Fibroblast of skin of right biceps (primary cell): Measurements from ENCODE around the gene ZNF182.
"Not testable (repeated sequence)": the region's sequence is repeated elsewhere in the genome, so short reads cannot be mapped to it uniquely, and the experiment has no call there.

Experiments used
- DNase-seq: peaks from one replicate; pipeline ENCODE4 v3.0.0-alpha.2; 2013

ZNF182 gene

GRCh38 chrX:47992669-47993068, 11.1 kb downstream of the ZNF182 start:
- DNase-seq, result no peak

- peak; percentile 17 for DNase-seq
These were observed 11.8 kb downstream of the ZNF182 start for GRCh38 chrX:47992095-47992380.

DNA sequence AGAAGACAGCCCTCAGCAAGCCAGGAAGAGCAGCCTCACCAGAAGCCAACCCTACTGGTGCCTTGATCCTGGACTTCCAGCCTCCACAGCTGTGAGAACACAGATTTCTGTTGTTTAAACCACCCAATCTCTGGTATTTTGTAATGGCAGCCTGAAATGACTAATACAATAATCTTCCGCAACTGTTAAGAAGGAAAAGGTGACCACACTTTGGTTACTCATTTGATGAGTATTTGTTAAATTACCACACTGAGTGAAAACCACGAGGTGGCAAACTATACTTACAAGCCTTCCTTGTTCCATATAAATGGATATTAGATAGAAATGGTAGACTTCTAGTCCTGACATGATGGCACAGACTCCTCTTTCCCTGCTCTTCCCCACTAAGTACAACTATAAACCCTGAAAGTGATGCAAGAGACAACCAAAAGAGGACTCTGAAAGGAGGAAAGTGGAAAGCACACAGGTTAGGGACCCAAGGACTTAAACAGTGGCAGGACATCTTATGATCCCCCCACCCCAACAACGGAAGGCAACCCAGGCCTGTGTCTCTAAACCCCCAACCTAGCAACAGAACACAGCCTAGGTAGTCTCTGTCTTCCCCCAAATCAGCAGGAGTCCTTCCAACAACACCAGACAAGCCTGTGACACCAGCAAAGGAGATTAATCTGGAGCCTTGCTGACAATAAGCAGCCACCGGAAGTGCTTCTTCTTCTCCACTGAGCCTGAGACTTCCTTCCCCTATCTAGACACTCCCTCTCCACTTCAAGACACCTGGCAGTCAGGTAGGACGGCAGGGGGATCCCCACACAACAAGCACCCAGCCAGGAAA, 12.3 kb downstream of the ZNF182 start:
- peak; percentile 70 for DNase-seq

- no peak for DNase-seq
These were observed 27.3 kb downstream of the ZNF182 start for GRCh38 chrX:47976254-47977151.

DNA sequence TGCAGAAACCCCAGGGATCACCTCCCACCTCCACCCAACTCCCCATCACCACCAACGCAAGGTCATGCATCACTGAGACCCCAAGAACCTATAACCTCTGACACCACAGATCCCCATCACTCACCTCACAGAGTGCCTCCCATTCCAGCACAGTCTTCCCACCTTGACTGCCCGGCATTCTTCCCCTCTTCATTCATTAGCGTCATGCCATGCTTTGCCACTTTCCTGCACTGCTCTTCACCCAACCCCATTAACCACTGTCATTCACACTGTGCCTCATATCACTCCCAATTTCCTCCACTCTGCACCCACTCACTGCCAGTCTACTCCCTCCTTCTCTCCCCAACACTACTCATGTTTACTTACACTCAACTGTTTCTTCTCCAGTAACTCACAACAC, 30.6 kb downstream of the ZNF182 start:
- no peak for DNase-seq

DNA sequence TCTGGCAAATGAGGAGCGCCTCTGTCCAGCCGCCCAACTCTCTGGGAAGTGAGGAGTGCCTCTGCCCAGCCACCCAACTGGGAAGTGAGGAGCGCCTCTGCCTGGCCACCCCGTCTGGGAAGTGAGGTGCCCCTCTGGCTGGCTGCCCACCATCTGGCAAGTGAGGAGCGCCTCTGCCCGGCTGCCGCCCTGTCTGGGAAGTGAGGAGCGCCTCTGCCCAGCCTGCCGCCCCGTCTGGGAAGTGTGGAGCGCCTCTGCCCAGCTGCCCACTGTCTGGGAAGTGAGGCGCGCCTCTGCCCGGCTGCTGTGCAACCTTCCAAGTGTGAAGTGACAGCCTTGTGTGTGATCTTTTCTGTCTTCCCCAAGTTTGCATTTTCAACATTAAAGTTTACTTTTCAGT, 38.3 kb downstream of the ZNF182 start:
- not testable (repeated sequence) for DNase-seq

DNA sequence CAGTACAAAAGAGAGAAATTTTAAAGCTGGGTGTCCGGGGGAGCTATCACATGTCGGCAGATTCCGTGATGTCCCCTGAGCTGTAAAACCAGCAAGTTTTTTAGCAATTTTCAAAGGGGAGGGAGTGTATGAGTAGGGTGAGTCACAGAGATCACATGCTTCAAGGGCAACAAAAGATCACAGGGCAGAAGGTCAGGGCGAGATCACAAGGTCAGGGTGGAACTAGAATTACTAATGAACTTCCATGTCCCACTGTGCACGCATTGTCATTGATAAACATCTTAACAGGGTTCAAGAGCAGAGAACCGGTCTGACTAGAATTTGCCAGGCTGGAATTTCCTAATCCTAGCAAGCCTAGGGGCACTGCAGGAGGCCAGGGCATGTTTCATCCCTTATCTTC, 42.0 kb downstream of the ZNF182 start:
- DNase-seq, result not testable (repeated sequence)

DNA sequence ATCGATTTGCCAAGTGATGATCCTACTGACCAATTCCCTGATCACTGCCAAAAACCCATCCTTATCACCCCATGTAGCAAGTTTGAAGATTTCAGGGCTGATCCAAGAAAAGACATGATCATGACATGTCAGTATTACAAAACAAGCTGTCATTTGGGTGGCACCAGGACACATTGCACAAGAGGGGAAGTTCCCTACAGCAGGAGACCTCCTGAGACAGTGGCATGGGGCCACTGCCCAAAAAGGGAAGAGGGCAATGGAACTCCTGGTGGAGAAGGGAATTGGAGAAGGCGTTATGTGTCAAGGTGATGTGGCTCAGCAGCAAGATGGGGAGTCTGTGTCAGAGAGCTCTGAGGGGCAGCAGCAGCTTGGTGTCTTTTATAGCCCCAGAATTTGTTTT, 43.4 kb downstream of the ZNF182 start:
- DNase-seq, result no peak

- DNase-seq, result no peak
These were observed 44.9 kb downstream of the ZNF182 start for GRCh38 chrX:47958761-47959342.

DNA sequence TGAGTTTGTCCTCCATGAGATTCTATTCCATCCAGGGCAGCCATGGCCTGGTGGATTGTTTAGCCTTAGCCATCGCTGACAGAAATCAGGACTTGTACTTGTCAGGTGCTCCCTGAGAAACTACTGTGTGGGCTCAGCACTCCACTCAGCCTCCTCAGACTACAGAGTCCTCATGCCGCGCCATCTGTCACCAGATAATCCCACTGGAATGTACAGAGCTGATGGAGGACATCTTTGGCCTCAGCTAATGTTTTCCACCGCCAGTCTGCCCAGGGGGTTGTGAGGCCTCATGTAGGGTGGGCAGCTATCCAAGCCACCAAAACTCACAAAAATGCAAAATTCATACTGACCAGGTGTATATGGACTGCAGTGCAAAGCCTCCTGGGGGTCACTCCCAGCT, 45.6 kb downstream of the ZNF182 start:
- not testable (repeated sequence) for DNase-seq

DNA sequence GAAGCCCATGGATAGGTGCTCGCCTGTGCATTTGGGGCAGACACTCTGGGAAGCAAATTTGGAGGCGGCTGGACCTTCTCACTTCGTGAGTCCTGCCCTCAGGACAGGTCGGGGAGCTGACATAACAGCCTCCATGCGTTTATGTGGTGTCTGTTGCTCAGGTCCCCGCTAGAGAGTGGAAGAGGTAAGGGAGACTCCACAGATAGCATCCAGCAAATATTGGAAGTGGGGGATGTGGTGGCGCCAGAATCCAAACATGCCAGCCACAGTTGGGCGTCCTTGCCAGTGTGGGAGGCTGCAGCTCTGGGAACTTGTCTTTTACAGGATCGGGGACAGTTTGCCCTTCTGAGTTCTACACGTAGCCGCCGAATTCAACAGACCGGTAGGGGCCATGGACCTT, 47.8 kb downstream of the ZNF182 start:
- no peak for DNase-seq

DNA sequence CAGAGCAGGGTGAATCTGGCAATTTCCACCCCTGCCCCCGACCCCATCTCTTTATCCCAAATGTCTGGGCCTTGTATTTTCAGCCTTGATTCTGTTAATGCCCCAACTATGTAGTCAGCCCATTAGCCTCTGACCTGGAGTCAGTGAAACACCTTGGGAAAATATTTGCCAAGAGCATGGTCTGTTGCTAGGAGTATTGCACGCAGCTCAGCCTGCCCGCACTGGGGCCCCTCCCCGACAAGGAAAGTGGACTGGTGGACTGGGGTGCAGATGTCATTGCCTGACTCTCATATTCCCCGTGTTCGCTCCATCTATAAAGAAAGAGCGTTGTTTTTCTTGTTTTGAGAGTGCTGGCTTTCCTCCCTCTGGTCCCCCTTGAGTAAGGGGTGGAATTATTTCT, 48.5 kb downstream of the ZNF182 start:
- DNase-seq, result not testable (repeated sequence)

GRCh38 chrX:47941423-47941822, 62.4 kb downstream of the ZNF182 start:
- DNase-seq, result no peak

DNA sequence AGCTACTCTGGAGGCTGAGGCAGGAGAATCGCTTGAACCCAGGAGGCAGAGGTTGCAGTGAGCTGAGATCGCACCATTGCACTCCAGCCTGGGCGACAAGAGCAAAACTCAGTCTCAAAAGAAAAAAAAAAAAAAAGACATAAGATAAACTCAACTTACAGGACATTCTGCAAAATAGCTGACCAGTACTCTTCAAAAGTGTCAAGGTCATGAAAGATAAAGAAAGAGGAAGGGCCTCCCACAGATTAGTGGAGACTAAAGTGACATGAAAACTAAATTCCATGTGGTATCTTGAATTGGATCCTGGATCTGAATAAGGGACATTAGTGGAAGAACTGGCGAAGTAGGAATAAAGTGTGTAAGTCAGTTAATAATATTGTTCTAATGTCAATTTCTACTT, 63.3 kb downstream of the ZNF182 start:
- no peak for DNase-seq

GRCh38 chrX:47936940-47937317, 66.9 kb downstream of the ZNF182 start:
- DNase-seq, result no peak

- DNase-seq, result no peak
These were observed 67.4 kb downstream of the ZNF182 start for GRCh38 chrX:47936224-47936939.

DNA sequence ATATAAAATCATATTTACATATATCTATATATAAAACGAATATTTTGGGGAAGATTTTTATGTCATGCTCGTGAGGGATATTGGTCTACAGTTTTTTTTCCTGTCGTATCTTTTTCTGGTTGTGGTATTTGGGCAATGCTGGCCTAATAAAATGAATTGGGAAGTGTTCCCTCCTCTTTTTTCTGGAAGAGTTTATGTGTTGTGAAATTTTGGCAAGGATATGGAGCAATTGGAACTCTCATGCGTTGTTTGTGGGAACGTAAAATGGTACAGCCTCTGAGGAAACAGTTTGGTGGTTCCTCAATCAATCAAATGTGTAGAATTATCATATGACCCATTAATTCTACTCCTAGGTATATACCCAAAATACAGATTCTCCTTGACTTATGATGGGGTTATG, 69.8 kb downstream of the ZNF182 start:
- DNase-seq, result no peak

DNA sequence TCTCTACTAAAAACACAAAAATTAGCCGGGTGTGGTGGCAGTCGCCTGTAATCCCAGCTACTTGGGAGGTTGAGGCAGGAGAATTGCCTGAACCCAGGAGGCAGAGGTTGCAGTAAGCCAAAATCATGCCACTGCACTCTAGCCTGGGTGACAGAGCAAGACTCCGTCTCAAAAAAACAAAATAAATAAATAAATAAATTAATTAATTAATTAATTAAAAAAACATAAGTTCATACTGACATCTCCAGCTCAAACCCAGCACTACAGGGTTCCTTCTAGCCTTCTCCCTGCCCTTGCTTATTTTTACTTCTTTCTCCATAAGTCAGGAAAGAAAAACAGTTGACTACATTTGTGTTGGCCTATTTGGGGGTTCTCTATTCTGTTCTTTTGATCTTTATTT, 71.8 kb downstream of the ZNF182 start:
- DNase-seq, result not testable (repeated sequence)

GRCh38 chrX:47927212-47927611, 76.6 kb downstream of the ZNF182 start:
- no peak for DNase-seq
